NCI-H2196 (cell line): ENCODE data around the gene DNASE2B.
A peak's percentile ranks its signal among the peaks of the same experiment; 100 is the strongest.
"Not testable (repeated sequence)": the region's sequence is repeated elsewhere in the genome, so short reads cannot be mapped to it uniquely, and the experiment has no call there.

Experiments
- DNase-seq: peaks from one replicate; lab custom pipeline; 2025; ENCODE audit not compliant: unreplicated experiment; lab: John Stamatoyannopoulos, UW

Gene DNASE2B

DNA sequence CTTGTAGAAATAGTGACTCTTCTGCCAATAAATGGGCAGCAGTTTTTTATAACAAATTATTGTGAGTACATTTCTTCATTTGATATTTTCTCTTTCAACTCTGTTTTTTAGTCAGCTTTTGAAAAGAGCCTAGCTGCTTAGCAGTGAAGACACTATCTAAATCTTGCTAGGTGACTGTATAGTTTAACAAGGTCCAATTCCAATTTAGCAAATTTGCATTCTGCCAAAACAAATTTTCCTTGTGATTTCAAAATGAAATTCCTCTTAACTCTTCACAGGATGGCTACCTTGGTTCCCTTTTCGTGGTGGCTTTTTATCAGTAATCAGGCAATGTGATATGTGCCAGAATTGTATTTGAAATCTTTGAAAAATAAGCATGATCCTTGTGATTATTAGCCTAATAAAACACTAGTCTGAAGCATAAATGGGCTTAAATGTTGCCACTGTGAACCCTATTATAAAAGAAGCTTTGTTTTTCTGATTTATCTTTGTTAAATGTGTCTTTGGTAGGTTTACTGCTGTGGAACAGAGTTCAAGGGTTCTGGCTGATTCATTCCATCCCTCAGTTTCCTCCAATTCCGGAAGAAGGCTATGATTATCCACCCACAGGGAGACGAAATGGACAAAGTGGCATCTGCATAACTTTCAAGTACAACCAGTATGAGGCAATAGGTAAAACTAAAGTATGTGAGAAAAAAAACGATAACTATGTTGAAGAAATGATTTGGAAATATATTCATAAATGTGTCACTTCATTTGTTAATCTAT, 12.2 kb downstream of the DNASE2B start:
- no peak for DNase-seq

DNA sequence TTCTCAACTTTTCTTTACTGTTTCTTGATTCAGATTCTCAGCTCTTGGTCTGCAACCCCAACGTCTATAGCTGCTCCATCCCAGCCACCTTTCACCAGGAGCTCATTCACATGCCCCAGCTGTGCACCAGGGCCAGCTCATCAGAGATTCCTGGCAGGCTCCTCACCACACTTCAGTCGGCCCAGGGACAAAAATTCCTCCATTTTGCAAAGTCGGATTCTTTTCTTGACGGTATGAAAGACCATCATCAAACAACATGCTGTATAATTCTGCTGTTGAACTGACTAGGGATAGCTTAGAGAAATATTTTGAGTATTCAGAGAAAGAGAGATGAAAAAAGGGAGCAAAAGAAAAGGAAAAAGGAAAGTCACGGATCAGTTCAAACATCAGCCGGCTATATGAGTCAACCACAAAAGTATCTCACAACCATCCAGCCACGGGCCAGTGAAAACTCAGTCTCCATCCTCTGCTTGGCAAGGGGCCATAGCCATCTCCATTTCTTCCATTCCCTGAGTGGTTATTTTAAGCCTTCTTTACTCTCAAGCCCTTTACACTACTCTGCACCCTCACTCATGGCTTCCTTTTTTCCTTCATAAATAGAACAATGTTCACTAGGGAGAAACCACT, 14.1 kb downstream of the DNASE2B start:
- DNase-seq: no peak

DNA sequence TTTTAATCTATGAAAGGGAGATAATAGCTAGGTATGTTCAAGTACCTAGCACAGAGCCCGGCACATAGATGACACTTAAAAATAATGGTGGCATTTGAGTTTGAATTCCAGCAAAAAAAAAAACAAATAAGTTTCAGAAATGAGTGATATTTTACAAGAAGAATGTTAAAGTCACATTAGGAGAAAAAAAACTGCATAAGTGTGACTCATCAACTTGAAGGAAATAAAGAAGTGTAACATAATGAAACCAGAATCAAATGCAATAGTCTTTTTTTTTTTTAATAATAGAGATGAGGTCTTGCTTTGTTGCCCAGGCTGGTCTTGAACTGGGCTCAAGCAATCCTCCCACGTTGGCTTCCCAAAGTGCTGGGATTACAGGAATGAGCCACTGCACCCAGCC, 17.1 kb downstream of the DNASE2B start:
- no peak for DNase-seq

DNA sequence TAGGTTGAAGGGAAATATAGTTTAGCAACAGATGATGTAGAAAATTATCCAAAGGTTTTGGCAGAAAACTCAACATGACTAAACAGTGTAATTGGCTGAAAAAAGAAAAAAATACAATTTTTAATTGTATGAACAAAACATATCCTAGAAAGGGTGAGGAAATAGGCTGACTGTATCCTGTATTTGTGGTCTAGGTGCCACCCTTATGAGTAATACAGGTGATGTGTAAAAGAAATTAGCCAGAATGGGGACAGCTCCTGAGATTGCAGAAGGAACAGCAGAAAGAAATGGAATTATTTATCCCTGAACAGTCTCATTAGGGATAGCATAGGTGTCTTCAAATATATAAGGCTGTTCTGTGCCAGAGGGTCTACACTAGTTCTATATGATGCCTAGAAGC, 24.6 kb downstream of the DNASE2B start:
- DNase-seq: no peak

DNA sequence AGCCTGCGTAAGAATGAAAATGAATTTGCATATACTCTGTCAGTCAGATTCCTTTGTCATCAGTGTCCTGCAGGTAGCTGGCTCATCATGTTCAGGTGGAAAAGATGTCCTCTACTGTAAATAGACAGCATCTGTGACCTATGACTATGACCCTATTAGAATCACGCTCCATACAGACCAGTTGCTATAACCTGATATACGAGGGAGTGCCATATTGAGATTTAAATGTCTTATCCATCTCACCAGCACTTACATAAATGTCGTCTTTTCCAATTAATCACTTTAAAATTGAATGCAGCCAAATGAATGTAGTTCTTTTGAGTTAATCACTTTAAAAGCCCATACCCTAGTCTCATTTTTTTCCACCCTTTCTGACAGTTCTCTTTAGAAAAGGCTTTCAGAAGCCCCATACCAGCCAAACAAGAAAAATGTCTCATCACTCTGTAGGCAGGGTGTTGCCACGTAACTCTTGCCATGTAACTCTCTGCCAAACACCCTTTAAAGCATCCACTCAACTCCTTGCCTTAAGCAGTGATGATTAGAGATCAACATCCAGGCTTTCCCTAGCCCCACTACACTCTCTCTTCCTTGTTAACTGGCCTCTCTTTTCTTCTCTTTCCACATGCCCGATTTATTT, 26.3 kb downstream of the DNASE2B start:
- no peak for DNase-seq

DNA sequence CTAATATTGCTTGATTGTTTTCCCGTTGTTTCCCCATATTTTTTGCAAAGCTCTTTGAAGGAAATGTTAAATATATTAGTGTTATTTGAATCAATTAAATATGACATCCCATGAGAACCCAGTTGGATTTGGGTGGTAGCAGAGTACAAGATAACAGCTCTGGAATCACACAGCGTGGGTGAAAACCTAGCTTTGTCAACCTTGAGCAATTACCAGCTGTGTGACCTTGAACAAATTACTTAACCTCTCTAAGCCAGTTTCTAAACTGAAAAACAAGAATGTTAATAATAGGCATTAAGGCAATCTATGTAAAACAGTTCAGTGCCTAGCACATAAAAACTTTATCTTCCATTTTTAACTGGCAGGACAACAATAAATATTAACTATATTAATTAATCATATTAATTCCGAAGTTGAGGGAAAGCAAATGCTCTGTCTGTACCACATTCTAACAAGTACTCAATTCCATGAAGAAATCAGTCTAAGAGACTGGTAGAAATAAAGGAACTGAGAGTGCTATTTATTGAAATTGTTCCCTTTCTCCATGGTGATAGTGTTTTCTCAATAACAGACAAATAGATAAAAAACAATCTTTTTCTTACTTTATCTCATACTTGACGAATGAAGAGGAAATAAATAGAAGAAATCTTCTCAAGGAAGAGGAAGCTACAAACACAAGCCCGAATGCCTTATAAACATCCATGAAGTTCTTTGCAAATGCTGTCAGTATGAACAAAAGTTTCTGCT, 27.0 kb downstream of the DNASE2B start:
- DNase-seq: no peak

DNA sequence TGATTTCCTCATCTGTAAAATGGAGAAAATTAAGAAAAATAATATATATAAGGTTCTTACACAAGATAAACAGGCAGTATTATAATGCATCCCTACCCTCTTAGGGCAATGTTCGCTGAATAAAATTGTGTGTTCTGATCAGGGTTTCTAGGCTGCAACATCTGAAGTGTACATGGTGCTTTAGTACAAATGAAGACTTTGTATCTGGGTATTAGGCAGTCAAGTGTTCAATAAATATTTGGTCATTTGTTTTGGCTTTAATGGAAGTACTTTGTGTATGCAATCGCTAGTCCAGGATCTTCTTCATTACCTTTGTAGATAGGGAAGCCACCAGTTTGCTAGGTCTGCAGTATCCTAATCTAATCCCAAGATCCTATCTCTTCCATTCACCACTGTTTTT, 28.1 kb downstream of the DNASE2B start:
- DNase-seq: no peak

DNA sequence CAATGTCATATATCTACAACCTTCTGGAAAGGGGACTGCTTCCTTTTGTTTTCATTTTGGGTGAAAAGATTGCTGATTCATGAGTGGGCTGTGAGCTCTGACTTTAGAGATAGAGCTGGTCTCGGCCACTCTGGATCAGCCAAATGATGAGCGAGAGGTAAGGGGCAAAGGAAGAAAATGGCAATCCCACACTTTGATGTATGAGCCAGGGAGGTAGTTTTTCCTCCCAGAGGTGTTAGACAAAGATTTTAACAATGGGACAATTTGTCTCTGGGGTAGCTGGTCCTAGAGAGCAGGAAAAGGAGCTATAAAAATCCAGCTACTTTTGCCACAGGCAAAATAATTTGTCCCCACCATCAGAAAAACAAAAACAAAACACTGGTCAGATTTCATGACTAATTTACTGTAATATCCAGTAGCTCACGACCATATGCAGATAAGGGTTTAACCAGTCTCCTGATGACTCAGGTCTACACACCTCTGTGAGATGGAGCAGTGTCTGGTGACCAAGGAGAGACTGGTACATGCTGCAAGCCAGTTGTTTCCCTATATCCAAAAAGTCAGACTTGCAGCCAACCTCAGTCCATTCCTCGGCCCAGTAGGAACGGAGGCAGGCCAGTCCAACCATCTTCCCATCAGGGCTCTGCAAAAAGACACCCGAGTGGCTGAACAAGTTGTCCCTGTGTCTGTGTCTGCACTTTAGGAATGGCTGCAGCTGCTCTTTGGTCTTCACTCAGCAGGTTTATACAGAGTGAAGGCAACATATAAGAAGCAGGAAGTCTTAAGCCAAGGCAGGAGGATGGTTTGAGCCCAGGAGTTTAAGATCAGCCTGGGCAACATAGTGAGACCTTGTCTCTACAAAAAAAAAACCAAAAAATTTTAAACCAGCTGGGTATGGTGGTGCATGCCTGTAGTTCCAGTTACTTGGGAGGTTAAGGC, 29.2 kb downstream of the DNASE2B start:
- no peak for DNase-seq

DNA sequence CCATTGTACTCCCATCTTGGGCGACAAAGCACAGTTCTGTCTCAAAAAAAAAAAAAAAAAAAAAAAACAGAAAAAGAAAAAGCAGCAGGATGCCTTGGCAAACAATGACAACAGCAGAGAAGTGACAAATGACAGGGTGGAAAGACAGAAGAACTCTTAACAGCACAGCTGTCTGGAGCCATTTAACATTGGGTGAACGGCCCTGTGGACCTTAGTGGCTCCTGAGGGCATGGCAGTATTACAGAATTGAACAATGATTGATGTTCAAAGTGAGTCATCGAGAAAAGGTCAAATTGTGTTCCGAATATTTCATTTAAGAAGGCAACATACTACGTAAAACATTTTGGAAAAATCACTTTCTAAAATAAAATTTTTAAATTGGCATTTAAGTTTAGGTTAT, 30.0 kb downstream of the DNASE2B start:
- no peak for DNase-seq

DNA sequence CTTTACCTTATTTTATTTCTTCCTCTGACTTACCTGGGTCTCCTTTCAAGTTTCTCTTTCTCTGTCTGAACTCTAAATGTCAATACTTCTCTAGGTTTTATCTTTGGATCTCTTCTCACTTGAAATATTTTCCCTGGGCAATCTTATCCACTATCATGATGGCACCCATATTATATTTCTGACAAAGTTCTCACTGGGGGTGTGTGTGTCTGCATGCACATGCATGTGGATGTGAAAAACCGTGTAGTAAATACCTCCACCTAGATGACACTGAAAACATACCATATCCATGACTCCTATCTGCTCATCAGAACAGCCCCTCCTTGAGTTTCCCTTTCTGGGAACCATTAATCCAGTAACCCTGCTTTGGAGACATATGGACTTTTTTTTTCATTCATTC, 30.9 kb downstream of the DNASE2B start:
- DNase-seq: no peak

DNA sequence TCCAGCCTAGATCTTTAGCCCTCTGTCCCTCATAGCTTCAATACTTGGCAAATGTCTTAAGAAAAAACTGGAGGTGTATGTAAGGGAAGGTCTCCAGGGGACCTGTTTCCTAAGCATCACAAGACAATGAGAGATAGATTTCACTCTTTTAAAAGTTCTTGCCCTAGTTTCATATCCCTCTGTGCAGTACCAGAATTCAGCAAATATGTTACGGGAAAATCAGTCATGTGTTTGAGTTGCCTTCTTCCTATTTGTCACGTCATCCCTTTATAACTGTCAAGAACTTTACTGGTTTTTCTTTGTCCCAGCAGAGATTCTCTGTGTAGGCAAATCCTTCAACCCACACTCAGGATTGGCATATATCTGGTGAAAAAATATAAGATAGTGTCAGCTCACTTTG, 32.3 kb downstream of the DNASE2B start:
- DNase-seq: no peak

DNA sequence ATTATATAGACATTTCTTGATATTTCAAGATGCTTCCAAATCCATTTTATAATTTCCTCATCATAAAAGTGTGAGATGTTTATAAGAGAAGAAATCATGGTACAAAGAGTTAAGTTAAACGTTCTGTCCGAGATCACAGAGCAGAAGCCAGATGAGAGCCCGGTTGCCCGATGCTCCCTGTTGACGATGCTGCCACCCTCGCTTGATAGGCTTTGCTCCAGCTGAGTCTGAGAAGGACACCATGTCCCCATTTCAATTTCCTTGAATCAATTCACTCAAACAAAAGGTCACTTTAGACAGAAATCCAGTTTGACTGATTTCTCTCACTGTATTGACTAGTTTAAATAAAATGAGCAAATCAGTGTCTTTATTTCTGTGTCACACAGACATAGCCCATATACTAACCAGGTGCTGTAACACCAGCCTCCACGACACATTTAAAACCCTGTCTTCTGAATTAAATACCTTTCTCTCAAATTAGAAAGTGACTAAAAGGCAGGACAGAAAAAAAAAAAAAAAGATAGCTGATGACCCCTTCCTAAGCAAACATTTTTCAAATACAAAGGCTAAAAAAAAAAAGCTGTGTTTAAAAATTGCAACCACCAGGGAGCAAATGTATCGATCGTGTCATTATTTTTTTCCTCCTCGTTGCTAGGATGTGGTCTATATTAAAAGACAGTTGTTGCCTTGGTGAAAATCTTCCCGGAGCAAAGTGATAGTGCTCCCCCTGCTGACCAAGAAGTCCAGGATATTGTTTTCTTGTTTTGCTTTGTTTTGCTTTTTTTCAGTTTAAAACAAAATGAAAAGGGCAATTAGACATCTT, 35.2 kb downstream of the DNASE2B start:
- DNase-seq: peak; percentile 78

DNA sequence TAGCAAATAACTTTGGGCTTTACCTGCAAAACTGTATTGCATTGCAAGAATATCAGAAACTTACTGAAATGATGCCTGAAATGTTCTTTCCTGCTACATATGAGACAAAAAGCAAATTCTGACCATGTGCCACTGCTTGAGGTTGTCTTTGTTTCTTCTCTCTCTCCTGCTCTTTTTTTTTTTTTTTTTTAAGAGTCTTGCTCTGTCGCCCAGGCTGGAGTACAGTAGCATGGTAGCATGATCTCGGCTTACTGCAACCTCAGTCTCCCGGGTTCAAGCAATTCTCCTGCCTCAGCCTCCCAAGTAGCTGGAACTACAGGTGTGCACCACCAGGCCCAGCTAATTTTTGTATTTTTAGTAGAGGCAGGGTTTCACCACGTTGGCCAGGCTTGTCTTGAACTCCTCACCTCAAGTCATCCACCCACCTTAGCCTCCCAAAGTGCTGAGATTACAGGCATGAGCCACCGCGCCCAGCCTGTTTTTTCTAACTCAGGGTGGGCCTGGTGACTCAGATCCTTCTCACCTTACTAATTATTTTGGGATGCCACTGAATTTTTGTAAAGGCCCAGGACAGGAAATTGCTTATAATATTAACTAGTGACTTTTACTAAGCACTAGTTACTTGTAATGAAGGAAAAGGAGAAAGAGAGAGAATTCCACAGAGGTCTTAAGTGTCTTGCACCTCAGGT, 35.9 kb downstream of the DNASE2B start:
- no peak for DNase-seq

DNA sequence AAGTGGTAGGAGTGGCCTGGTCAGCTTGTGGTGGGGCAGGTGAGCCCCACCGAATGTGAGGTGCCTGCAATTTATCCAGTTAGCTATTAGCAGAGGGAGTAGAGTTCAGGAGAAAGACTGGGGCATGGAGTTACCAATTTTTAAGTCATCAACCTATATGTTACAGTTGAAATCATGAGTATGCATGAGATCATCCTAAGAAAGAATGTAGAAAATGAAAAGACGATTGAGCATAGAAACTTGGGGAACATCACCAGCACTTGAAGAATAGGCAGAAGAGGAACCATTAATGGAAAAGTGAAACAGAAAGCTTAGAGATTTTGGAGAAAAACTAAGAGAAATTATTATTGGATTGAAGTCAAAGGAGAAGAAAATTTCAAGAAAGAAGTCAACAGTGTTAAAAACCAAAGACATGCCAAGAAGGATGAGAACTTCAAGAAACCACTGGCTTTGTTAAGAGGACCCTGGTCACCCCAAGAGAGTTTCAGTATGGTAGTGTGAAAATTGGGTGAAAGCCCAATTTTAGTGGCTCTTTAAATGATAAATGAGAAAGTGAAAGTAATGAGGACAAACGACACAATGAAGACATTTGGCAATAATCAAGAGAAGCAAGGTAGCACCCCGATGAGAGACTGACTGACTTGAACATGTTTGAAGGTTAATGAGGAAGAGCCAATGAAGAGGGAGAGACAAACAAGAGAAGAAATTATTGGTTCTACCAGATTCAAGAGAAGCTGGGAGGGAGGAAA, 36.7 kb downstream of the DNASE2B start:
- DNase-seq: no peak

DNA sequence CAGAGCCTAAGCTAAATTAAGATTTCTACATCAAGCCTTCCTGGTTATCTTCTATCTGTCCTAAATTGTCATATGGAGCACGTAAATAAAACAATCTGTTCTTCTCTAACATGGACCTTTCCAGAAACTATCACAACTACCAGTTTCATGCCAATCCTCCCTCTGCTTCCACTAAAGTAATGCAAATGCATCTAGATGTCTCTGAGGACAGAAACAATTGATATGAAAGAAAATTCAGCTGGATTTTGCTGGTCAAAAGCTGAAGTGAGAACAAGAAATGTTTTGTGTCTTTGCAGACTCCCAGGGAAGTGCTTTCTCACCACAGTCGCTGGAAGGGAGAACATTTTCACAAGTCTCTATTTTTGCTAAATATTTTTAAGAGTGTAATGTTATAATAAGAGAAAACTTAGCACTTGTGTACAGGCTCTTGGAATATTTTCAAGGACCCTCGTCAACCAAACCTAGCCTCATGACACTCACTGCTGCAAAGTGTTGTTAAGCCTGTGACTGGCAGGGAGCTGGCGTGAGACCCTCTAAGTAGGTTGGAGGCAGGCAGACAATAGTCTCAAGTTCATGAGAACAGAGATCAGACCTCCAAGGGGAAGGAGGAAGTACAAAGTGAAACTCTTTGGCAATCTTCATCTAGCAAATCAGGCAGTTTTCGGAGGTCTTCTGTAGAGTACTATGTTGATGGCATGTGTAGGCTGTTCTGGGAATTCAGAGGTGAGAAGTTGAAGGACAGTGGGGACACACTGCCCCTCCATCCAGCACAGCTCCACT, 38.8 kb downstream of the DNASE2B start:
- DNase-seq: no peak

DNA sequence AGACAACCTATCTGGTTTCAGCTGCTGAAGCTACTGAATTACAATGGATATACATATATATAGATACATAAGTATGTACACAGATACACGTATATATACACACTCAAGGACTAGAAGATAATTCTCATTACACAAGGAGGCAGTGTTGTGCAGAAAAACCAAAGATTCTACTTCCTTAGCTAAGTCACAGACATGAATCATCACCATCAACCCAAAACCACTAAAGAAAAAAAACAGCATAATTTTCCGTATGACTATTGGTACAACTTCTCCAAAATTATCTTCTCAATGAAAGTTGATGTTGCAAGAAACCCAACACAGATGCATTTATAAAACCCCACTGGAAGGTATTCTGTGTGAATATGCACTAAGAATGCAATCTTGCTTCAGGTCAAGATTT, 44.0 kb downstream of the DNASE2B start:
- DNase-seq: peak; percentile 10

DNA sequence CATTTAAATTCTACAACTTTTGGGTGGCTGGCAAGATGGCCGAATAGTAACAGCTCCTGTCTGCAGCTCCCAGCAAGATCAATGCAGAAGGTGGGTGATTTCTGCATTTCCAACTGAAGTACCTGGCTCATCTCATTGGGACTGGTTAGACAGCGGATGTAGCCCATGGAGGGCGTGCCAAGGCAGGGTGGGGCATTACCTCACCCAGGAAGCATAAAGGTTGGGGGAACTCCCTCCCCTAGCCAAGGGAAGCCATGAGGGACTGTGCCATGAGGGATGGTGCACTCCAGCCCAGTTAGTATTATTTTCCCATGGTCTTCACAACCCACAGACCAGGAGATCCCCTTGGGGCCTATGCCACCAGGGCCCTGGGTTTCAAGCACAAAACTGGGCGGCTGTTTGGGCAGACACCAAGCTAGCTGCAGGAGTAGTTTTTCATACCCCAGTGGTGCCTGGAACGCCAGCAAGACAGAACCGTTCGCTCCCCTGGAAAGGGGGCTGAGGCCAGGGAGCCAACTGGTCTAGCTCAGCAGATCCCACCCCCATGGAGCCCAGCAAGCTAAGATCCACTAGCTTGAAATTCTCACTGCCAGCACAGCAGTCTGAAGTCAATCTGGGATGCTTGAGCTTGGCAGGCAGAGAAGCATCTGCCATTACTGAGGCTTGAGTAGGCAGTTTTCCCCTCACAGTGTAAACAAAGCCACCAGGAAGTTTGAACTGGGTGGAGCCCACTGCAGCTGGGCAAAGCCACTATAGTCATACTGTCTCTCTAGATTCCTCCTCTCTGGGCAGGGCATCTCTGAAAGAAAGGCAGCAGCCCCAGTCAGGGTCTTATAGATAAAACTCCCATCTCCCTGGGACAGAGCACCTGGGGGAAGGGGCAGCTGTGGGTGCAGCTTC, 44.7 kb downstream of the DNASE2B start:
- not testable (repeated sequence) for DNase-seq
